Glutamatergic neuron (in vitro differentiated cells): ENCODE measurements around the gene FLG2. TPM values are rescaled to one million over a fixed set of nuclear protein-coding genes. Genes with fewer than 3 reads are reported as not detected.
"Not testable (repeated sequence)": the region's sequence is repeated elsewhere in the genome, so short reads cannot be mapped to it uniquely, and the experiment has no call there.

Experiments used
- DNase-seq: peaks from one replicate; pipeline ENCODE4 v3.0.0; 2022
- H3K27ac Mint-ChIP-seq: one replicate; pipeline ENCODE4 v1.8.0; 2020; ENCODE audit warnings: mild to moderate bottlenecking, mixed read lengths, inconsistent platforms; ENCODE audit not compliant: unreplicated experiment
- H3K27me3 Mint-ChIP-seq: one replicate; pipeline ENCODE4 v1.8.0; 2020; ENCODE audit warnings: mild to moderate bottlenecking, moderate library complexity, mixed read lengths, inconsistent platforms; ENCODE audit not compliant: unreplicated experiment
- H3K36me3 Mint-ChIP-seq: one replicate; pipeline ENCODE4 v1.8.0; 2020; ENCODE audit warnings: mild to moderate bottlenecking, mixed read lengths, inconsistent platforms; ENCODE audit not compliant: unreplicated experiment
- H3K4me1 Mint-ChIP-seq: one replicate; pipeline ENCODE4 v1.8.0; 2020; ENCODE audit warnings: mild to moderate bottlenecking, low read depth, mixed read lengths, inconsistent platforms; ENCODE audit not compliant: unreplicated experiment
- H3K4me3 Mint-ChIP-seq: one replicate; pipeline ENCODE4 v1.8.0; 2020; ENCODE audit warnings: mild to moderate bottlenecking, mixed read lengths, inconsistent platforms; ENCODE audit not compliant: unreplicated experiment
- H3K9me3 Mint-ChIP-seq: one replicate; pipeline ENCODE4 v1.8.0; 2020; ENCODE audit warnings: mild to moderate bottlenecking, moderate library complexity, mixed read lengths, inconsistent platforms; ENCODE audit not compliant: unreplicated experiment
- total RNA-seq: library from RNA; stranded (reverse); fragmentation: NEBNext Ultra II Directional; extraction: Animal tissue kit (Norgen Biotek cat#: 25700); gene quantifications from one replicate; pipeline ENCODE4 v1.2.1, GENCODE V29; 2021; ENCODE audit not compliant: unreplicated experiment
- TF ChIP-seq, protein P1 (sequence below): fragments of 200-600 bp; sonication (generic); IDR thresholded peaks from one replicate; pipeline ENCODE4 v1.5.0; 2021; ENCODE audit not compliant: partially characterized antibody, unreplicated experiment

The FLG2 gene
- total RNA-seq, 1 donor from 2014 or later = not detected

DNA sequence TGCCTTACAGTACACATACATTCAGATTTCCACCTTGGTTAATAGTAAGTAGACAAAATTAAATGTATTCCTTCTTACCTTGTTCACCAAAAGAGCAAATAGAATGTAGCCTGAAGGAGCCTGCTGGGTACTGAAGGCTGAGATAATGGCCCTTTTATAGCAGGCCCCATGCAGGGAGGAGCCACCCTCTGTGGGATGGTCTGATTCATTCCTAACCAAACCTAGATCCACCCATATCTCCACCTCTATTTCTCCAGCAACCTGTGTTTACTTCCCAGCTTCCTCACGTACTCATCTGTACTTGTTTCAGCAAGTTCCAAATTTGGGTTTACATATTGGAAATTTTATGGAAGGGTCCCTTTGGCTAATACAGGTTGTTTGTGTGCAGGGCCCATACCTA is 34.7 kb downstream of the FLG2 start, which contains the start of gene FLG:
TSS of gene FLG (minus strand) at position 129 of the 400 bp plus-strand sequence. CDS start 9,783 bp downstream, outside the sequence.
- Mint-ChIP-seq H3K9me3 (no peaks in the 10 kb centered on the region), H3K36me3 (no peaks in the 10 kb centered on the region), H3K4me1 (no peaks in the 10 kb centered on the region), H3K27ac (no peak within 1 kb of the TSS), H3K27me3 (no peaks in the 10 kb centered on the region), H3K4me3 (no peak within 1 kb of the TSS)
- TF ChIP-seq, protein P1, sequence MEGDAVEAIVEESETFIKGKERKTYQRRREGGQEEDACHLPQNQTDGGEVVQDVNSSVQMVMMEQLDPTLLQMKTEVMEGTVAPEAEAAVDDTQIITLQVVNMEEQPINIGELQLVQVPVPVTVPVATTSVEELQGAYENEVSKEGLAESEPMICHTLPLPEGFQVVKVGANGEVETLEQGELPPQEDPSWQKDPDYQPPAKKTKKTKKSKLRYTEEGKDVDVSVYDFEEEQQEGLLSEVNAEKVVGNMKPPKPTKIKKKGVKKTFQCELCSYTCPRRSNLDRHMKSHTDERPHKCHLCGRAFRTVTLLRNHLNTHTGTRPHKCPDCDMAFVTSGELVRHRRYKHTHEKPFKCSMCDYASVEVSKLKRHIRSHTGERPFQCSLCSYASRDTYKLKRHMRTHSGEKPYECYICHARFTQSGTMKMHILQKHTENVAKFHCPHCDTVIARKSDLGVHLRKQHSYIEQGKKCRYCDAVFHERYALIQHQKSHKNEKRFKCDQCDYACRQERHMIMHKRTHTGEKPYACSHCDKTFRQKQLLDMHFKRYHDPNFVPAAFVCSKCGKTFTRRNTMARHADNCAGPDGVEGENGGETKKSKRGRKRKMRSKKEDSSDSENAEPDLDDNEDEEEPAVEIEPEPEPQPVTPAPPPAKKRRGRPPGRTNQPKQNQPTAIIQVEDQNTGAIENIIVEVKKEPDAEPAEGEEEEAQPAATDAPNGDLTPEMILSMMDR = no peak
- DNase-seq = no peak

DNA sequence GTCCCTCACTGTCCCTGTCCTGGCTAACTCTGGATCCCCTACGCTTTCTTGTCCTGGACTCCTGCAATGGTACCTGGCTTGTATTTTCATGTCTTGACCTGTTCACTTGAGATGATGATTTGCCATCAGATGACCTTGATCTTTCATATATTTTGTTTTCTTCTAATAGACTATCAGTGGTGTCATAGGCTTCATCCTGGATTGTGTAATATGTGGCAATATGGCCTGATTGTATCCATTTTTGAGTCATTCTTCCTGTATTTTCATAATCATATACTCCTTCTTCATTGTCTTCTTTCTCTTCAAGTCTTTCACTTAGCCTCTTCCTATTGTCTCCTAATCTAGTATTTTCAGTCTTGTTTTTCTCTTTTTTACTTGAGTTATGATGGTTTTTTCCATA is 45.8 kb downstream of the FLG2 start:
- Mint-ChIP-seq H3K4me1 (no peaks in the 10 kb centered on the region), H3K36me3 (peaks cover 52% of the 10 kb centered on the region), H3K4me3 (no peak overlapping the region), H3K27ac (no peak overlapping the region), H3K9me3 (peaks cover 24% of the 10 kb centered on the region), H3K27me3 (peaks cover 13% of the 10 kb centered on the region)
- no peak for DNase-seq
- TF ChIP-seq, protein P1 = no peak

DNA sequence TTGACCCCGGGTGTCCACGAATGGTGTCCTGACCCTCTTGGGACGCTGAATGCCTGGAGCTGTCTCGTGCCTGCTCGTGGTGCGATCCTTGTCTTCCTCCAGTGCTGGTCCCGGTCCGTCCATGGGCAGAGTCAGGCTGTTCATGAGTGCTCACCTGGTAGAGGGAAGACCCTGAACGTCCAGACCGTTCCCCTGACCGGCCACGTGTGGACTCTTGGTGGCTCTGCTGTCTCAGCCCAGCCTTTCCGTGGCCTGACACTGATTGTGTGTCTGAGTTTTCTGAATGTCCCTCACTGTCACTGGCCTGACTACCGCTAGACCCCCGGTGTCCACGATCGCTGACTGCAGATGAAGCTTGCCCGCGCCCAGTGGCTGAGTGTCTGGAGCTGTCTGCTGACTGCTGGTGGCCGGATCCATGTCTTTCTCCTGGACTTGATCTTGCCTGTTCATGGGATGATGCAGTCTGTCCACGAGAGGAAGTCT is 46.4 kb downstream of the FLG2 start:
- no peaks in the 10 kb centered on the region for H3K4me1 Mint-ChIP-seq
- peaks cover 58% of the 10 kb centered on the region for H3K36me3 Mint-ChIP-seq
- no peak overlapping the region for H3K4me3 Mint-ChIP-seq
- peaks cover 26% of the 10 kb centered on the region for H3K9me3 Mint-ChIP-seq
- no peak overlapping the region for H3K27ac Mint-ChIP-seq
- TF ChIP-seq, protein P1 = no peak
- H3K27me3 Mint-ChIP-seq = peaks cover 16% of the 10 kb centered on the region
- DNase-seq = no peak

DNA sequence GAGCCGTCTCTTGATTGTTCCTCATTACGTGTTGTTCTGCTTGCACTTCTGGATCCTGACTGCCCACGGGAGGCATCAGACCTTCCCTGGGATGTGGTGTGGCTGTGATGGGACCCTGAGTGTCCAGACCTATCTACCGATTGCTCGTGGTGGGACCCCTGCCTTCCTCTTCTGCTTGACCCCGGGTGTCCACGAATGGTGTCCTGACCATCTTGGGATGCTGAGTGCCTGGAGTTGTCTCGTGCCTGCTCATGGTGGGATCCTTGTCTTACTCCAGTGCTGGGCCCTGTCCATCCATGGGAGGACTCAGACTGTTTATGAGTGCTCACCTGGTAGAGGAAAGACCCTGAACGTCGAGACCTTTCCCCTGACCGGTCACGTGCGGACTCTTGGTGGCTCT is 47.6 kb downstream of the FLG2 start:
- H3K9me3 Mint-ChIP-seq = peaks cover 30% of the 10 kb centered on the region
- H3K4me1 Mint-ChIP-seq, H3K27ac Mint-ChIP-seq, H3K4me3 Mint-ChIP-seq, DNase-seq: not testable (repeated sequence)
- peaks cover 23% of the 10 kb centered on the region for H3K27me3 Mint-ChIP-seq
- H3K36me3 Mint-ChIP-seq = peaks cover 66% of the 10 kb centered on the region

DNA sequence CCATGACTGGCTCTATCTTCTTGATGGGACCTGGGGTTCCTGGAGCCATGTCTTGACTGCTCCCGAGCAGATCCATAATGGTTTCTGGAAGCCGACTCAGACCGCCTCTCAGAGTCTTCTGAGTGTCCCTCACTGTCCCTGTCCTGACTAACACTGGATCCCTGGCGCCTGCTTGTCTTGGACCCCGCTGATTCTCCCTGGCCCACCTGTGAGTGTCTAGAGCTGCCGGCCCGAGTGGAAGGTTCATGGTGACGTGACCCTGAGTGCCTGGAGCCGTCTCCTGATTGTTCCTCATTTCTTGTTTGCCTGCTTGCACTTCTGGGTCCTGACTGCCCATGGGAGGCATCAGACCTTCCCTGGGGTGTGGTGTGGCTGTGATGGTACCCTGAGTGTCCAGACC is 49.9 kb downstream of the FLG2 start:
- no peak overlapping the region for H3K27ac Mint-ChIP-seq
- peaks cover 67% of the 10 kb centered on the region for H3K36me3 Mint-ChIP-seq
- peaks cover 27% of the 10 kb centered on the region for H3K27me3 Mint-ChIP-seq
- H3K9me3 Mint-ChIP-seq = peaks cover 30% of the 10 kb centered on the region
- no peak overlapping the region for H3K4me3 Mint-ChIP-seq
- TF ChIP-seq, protein P1 = no peak
- no peak for DNase-seq
- H3K4me1 Mint-ChIP-seq = no peaks in the 10 kb centered on the region

DNA sequence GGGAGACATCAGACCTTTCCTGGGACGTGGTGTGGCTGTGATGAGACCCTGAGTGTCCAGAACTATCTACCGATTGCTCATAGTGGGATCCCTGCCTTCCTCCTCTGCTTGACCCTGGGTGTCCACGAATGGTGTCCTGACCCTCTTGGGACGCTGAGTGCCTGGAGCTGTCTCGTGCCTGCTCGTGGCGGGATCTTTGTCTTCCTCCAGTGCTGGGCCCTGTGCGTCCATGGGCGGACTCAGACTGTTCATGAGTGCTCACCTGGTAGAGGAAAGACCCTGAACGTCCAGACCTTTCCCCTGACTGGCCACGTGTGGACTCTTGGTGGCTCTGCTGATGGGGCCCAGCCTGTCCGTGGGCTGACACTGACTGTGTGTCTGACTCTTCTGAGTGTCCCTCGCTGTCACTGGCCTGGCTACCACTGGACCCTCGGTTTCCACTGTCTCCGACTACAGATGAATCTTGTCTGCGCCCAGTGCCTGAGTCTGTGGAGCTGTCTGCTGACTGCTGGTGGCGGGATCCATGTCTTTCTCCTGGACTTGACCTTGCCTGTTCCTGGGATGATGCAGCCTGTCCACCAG is 50.4 kb downstream of the FLG2 start:
- peaks cover 71% of the 10 kb centered on the region for H3K36me3 Mint-ChIP-seq
- peaks cover 35% of the 10 kb centered on the region for H3K9me3 Mint-ChIP-seq
- not testable (repeated sequence) for DNase-seq, H3K27ac Mint-ChIP-seq, H3K4me3 Mint-ChIP-seq, H3K4me1 Mint-ChIP-seq
- peaks cover 32% of the 10 kb centered on the region for H3K27me3 Mint-ChIP-seq

DNA sequence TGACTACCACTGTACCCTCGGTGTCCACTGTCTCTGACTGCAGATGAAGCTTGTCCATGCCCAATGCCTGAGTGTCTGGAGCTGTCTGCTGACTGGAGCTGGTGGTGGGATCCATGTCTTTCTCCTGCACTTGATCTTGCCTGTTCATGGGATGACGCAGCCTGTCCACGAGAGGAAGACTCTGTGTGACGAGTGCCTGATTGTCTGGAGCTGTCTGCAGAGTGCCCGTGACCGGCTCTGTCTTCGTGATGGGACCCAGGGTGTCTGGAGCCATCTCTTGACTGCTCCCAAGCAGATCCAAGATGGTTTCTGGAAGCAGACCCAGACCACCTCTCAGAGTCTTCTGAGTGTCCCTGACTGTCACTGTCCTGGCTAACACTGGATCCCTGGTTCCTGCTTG is 51.0 kb downstream of the FLG2 start:
- DNase-seq, H3K27ac Mint-ChIP-seq, H3K4me1 Mint-ChIP-seq, H3K4me3 Mint-ChIP-seq: not testable (repeated sequence)
- Mint-ChIP-seq H3K27me3 (peaks cover 33% of the 10 kb centered on the region), H3K9me3 (peaks cover 31% of the 10 kb centered on the region), H3K36me3 (peaks cover 65% of the 10 kb centered on the region)

DNA sequence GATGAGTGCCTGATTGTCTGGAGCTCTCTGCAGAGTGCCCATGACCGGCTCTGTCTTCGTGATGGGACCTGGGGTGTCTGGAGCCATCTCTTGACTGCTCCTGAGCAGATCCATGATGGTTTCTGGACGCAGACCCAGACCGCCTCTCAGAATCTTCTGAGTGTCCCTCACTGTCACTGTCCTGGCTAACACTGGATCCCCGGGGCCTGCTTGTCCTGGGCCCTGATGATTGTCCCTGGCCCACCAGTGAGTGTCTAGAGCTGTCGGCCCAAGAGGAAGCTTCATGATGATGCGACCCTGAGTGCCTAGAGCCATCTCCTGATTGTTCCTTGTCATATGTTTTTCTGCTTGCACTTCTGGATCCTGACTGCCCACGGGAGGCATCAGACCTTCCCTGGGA is 51.8 kb downstream of the FLG2 start:
- Mint-ChIP-seq H3K36me3 (peaks cover 59% of the 10 kb centered on the region), H3K27me3 (peaks cover 32% of the 10 kb centered on the region), H3K9me3 (peaks cover 31% of the 10 kb centered on the region)
- H3K4me1 Mint-ChIP-seq, DNase-seq, H3K27ac Mint-ChIP-seq, H3K4me3 Mint-ChIP-seq: not testable (repeated sequence)

DNA sequence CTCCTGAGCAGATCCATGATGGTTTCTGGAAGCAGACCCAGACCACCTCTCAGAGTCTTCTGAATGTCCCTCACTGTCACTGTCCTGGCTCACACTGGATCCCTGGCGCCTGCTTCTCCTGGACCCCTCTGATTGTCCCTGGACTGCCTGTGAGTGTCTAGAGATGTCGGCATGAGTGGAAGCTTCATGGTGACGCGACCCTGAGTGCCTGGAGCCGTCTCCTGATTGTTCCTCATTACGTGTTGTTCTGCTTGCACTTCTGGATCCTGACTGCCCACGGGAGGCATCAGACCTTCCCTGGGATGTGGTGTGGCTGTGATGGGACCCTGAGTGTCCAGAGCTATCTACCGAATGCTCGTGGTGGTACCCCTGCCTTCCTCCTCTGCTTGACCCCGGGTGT is 53.7 kb downstream of the FLG2 start:
- H3K36me3 Mint-ChIP-seq = peaks cover 46% of the 10 kb centered on the region
- DNase-seq, H3K4me1 Mint-ChIP-seq, H3K27ac Mint-ChIP-seq, H3K4me3 Mint-ChIP-seq: not testable (repeated sequence)
- H3K27me3 Mint-ChIP-seq = peaks cover 30% of the 10 kb centered on the region
- H3K9me3 Mint-ChIP-seq = peaks cover 31% of the 10 kb centered on the region
